Nucleus accumbens (tissue), 56 donors: ENCODE measurements around the gene EVA1C.
"Not testable (repeated sequence)": the region's sequence is repeated elsewhere in the genome, so short reads cannot be mapped to it uniquely, and the experiment has no call there.

ENCODE experiments used
- DNase-seq, 56 donors: peaks; one replicate each; lab custom pipeline; 2025; lab: John Stamatoyannopoulos, UW

Gene EVA1C

GRCh38 chr21:32412162-32413014, at the start of gene EVA1C:
Gene EVA1C (plus strand): TSS chr21:32412706. CDS start chr21:32412854, 148 bp downstream.
- DNase-seq = peak in 41 of 56 donors; percentile 34 to 82 (median 63)

- peak in 4 of 56 donors; percentile 5 to 20 (median 8) for DNase-seq
Observed at GRCh38 chr21:32364387-32364786, 48.1 kb upstream of the EVA1C start.

GRCh38 chr21:32364796-32365195, 47.7 kb upstream of the EVA1C start:
- DNase-seq = no peak

- no peak for DNase-seq
Observed at GRCh38 chr21:32366191-32366590, 46.3 kb upstream of the EVA1C start.

GRCh38 chr21:32367158-32367557, 45.3 kb upstream of the EVA1C start:
- no peak for DNase-seq

GRCh38 chr21:32368386-32368785, 44.1 kb upstream of the EVA1C start:
- no peak for DNase-seq

- not testable (repeated sequence) for DNase-seq
Observed at GRCh38 chr21:32368961-32369360, 43.5 kb upstream of the EVA1C start.

- DNase-seq = no peak
Observed at GRCh38 chr21:32370998-32371766, 41.3 kb upstream of the EVA1C start.

- DNase-seq = no peak
Observed at GRCh38 chr21:32371913-32372314, 40.6 kb upstream of the EVA1C start.

- no peak for DNase-seq
Observed at GRCh38 chr21:32372755-32373154, 39.8 kb upstream of the EVA1C start.

- DNase-seq = no peak
Observed at GRCh38 chr21:32377506-32377905, 35.0 kb upstream of the EVA1C start.

- DNase-seq = peak in 9 of 56 donors; percentile 4 to 29 (median 8)
Observed at GRCh38 chr21:32377991-32378390, 34.5 kb upstream of the EVA1C start.

- no peak for DNase-seq
Observed at GRCh38 chr21:32378956-32379355, 33.5 kb upstream of the EVA1C start.

GRCh38 chr21:32380940-32381339, 31.6 kb upstream of the EVA1C start:
- no peak for DNase-seq

- DNase-seq = no peak
Observed at GRCh38 chr21:32381571-32381970, 30.9 kb upstream of the EVA1C start.

- no peak for DNase-seq
Observed at GRCh38 chr21:32382108-32382644, 30.3 kb upstream of the EVA1C start.

- DNase-seq = no peak
Observed at GRCh38 chr21:32383812-32384211, 28.7 kb upstream of the EVA1C start.

GRCh38 chr21:32386195-32386870, 26.2 kb upstream of the EVA1C start:
- DNase-seq = no peak

GRCh38 chr21:32387151-32387550, 25.4 kb upstream of the EVA1C start:
- DNase-seq = no peak

- DNase-seq = no peak
Observed at GRCh38 chr21:32388306-32388705, 24.2 kb upstream of the EVA1C start.
